ENCODE measurements around the gene ARL14EP. TPM values are rescaled to one million over a fixed set of nuclear protein-coding genes. Genes with fewer than 3 reads are reported as not detected.
A peak's percentile ranks its signal among the peaks of the same experiment; 100 is the strongest.

ARL14EP gene
- total and polyA plus RNA-seq, 9 donors: 26.5 to 40.3 (median 34.5) TPM

- Histone ChIP-seq H3K4me1 (ENCODE audit: control insufficient read depth, insufficient read depth, low read length) (no peaks in the 10 kb centered on the region), H3K27ac (ENCODE audit: low read length) (no peak overlapping the region), H3K36me3 (ENCODE audit: control insufficient read depth, insufficient read depth, low read length) (no peaks in the 10 kb centered on the region), H3K27me3 (ENCODE audit: control insufficient read depth, insufficient read depth, low read length) (no peaks in the 10 kb centered on the region), H3K4me3 (ENCODE audit: low read length) (no peak overlapping the region), H3K9me3 (replicated peaks; ENCODE audit: control insufficient read depth, low read depth, low read length) (no peaks in the 10 kb centered on the region)
- DNase-seq: no peak
These were observed 25.1 kb downstream of the ARL14EP start for GRCh38 chr11:30348035-30348434.

- Histone ChIP-seq H3K9me3 (replicated peaks; ENCODE audit: control insufficient read depth, low read depth, low read length) (no peaks in the 10 kb centered on the region), H3K36me3 (ENCODE audit: control insufficient read depth, insufficient read depth, low read length) (no peaks in the 10 kb centered on the region), H3K27ac (ENCODE audit: low read length) (no peak overlapping the region), H3K27me3 (ENCODE audit: control insufficient read depth, insufficient read depth, low read length) (no peaks in the 10 kb centered on the region), H3K4me3 (ENCODE audit: low read length) (no peak overlapping the region), H3K4me1 (ENCODE audit: control insufficient read depth, insufficient read depth, low read length) (no peaks in the 10 kb centered on the region)
- no peak for DNase-seq
- WGBS (ENCODE audit: insufficient coverage): 88% methylated on average over 2 of the region's 3 CpGs
These were observed 27.0 kb downstream of the ARL14EP start for GRCh38 chr11:30349885-30350284.

- Histone ChIP-seq H3K4me3 (ENCODE audit: low read length) (no peak overlapping the region), H3K27ac (ENCODE audit: low read length) (no peak overlapping the region), H3K36me3 (ENCODE audit: control insufficient read depth, insufficient read depth, low read length) (no peaks in the 10 kb centered on the region), H3K9me3 (replicated peaks; ENCODE audit: control insufficient read depth, low read depth, low read length) (no peaks in the 10 kb centered on the region), H3K27me3 (ENCODE audit: control insufficient read depth, insufficient read depth, low read length) (no peaks in the 10 kb centered on the region), H3K4me1 (ENCODE audit: control insufficient read depth, insufficient read depth, low read length) (no peaks in the 10 kb centered on the region)
- WGBS (ENCODE audit: insufficient coverage): 100% methylated on average over 1 of the region's 3 CpGs
- no peak for DNase-seq
These were observed 27.5 kb downstream of the ARL14EP start for GRCh38 chr11:30350384-30350783.

GRCh38 chr11:30351061-30351460 lies 28.2 kb downstream of the ARL14EP start:
- Histone ChIP-seq H3K27ac (ENCODE audit: low read length) (no peak overlapping the region), H3K4me3 (ENCODE audit: low read length) (no peak overlapping the region), H3K9me3 (replicated peaks; ENCODE audit: control insufficient read depth, low read depth, low read length) (no peaks in the 10 kb centered on the region), H3K4me1 (ENCODE audit: control insufficient read depth, insufficient read depth, low read length) (no peaks in the 10 kb centered on the region), H3K27me3 (ENCODE audit: control insufficient read depth, insufficient read depth, low read length) (no peaks in the 10 kb centered on the region), H3K36me3 (ENCODE audit: control insufficient read depth, insufficient read depth, low read length) (no peaks in the 10 kb centered on the region)
- 93% methylated on average over 4 of the region's 5 CpGs for WGBS (ENCODE audit: insufficient coverage)
- DNase-seq: no peak

GRCh38 chr11:30356391-30356790 lies 33.5 kb downstream of the ARL14EP start:
- Histone ChIP-seq H3K27ac (ENCODE audit: low read length) (no peak overlapping the region), H3K27me3 (ENCODE audit: control insufficient read depth, insufficient read depth, low read length) (no peaks in the 10 kb centered on the region), H3K9me3 (replicated peaks; ENCODE audit: control insufficient read depth, low read depth, low read length) (no peaks in the 10 kb centered on the region), H3K4me1 (ENCODE audit: control insufficient read depth, insufficient read depth, low read length) (no peaks in the 10 kb centered on the region), H3K4me3 (ENCODE audit: low read length) (no peak overlapping the region), H3K36me3 (ENCODE audit: control insufficient read depth, insufficient read depth, low read length) (no peaks in the 10 kb centered on the region)
- DNase-seq: no peak
- 90% methylated on average over 2 of the region's 4 CpGs for WGBS (ENCODE audit: insufficient coverage)

GRCh38 chr11:30357872-30358271 lies 35.0 kb downstream of the ARL14EP start:
- H3K4me3 ChIP-seq (ENCODE audit: low read length): no peak overlapping the region
- H3K36me3 ChIP-seq (ENCODE audit: control insufficient read depth, insufficient read depth, low read length): no peaks in the 10 kb centered on the region
- H3K27ac ChIP-seq (ENCODE audit: low read length): no peak overlapping the region
- no CpG with 5 or more reads among the region's 1 CpG for WGBS (ENCODE audit: insufficient coverage)
- no peaks in the 10 kb centered on the region for H3K27me3 ChIP-seq (ENCODE audit: control insufficient read depth, insufficient read depth, low read length)
- H3K4me1 ChIP-seq (ENCODE audit: control insufficient read depth, insufficient read depth, low read length): no peaks in the 10 kb centered on the region
- no peaks in the 10 kb centered on the region for H3K9me3 ChIP-seq (replicated peaks; ENCODE audit: control insufficient read depth, low read depth, low read length)
- no peak for DNase-seq

GRCh38 chr11:30358536-30358935 lies 35.6 kb downstream of the ARL14EP start:
- Histone ChIP-seq H3K9me3 (replicated peaks; ENCODE audit: control insufficient read depth, low read depth, low read length) (no peaks in the 10 kb centered on the region), H3K36me3 (ENCODE audit: control insufficient read depth, insufficient read depth, low read length) (no peaks in the 10 kb centered on the region), H3K4me1 (ENCODE audit: control insufficient read depth, insufficient read depth, low read length) (no peaks in the 10 kb centered on the region), H3K27ac (ENCODE audit: low read length) (no peak overlapping the region), H3K4me3 (ENCODE audit: low read length) (no peak overlapping the region), H3K27me3 (ENCODE audit: control insufficient read depth, insufficient read depth, low read length) (no peaks in the 10 kb centered on the region)
- DNase-seq: peak; percentile 14
- 74% methylated on average over 2 of the region's 2 CpGs for WGBS (ENCODE audit: insufficient coverage)

GRCh38 chr11:30360741-30361140 lies 37.8 kb downstream of the ARL14EP start:
- no peak for DNase-seq
- Histone ChIP-seq H3K27ac (ENCODE audit: low read length) (no peak overlapping the region), H3K4me1 (ENCODE audit: control insufficient read depth, insufficient read depth, low read length) (no peaks in the 10 kb centered on the region), H3K4me3 (ENCODE audit: low read length) (no peak overlapping the region), H3K36me3 (ENCODE audit: control insufficient read depth, insufficient read depth, low read length) (no peaks in the 10 kb centered on the region), H3K27me3 (ENCODE audit: control insufficient read depth, insufficient read depth, low read length) (no peaks in the 10 kb centered on the region), H3K9me3 (replicated peaks; ENCODE audit: control insufficient read depth, low read depth, low read length) (no peaks in the 10 kb centered on the region)

GRCh38 chr11:30364139-30364836 lies 41.4 kb downstream of the ARL14EP start:
- no peak overlapping the region for H3K4me3 ChIP-seq (ENCODE audit: low read length)
- no peak overlapping the region for H3K27ac ChIP-seq (ENCODE audit: low read length)
- 83% methylated on average over 1 of the region's 7 CpGs for WGBS (ENCODE audit: insufficient coverage)
- no peaks in the 10 kb centered on the region for H3K36me3 ChIP-seq (ENCODE audit: control insufficient read depth, insufficient read depth, low read length)
- no peak for DNase-seq
- H3K4me1 ChIP-seq (ENCODE audit: control insufficient read depth, insufficient read depth, low read length): no peaks in the 10 kb centered on the region
- H3K27me3 ChIP-seq (ENCODE audit: control insufficient read depth, insufficient read depth, low read length): no peaks in the 10 kb centered on the region
- H3K9me3 ChIP-seq (replicated peaks; ENCODE audit: control insufficient read depth, low read depth, low read length): no peaks in the 10 kb centered on the region

- Histone ChIP-seq H3K36me3 (ENCODE audit: control insufficient read depth, insufficient read depth, low read length) (no peaks in the 10 kb centered on the region), H3K9me3 (replicated peaks; ENCODE audit: control insufficient read depth, low read depth, low read length) (no peaks in the 10 kb centered on the region), H3K27me3 (ENCODE audit: control insufficient read depth, insufficient read depth, low read length) (no peaks in the 10 kb centered on the region), H3K4me1 (ENCODE audit: control insufficient read depth, insufficient read depth, low read length) (no peaks in the 10 kb centered on the region), H3K27ac (ENCODE audit: low read length) (no peak overlapping the region), H3K4me3 (ENCODE audit: low read length) (no peak overlapping the region)
- no CpG with 5 or more reads among the region's 9 CpGs for WGBS (ENCODE audit: insufficient coverage)
- DNase-seq: no peak
These were observed 42.1 kb downstream of the ARL14EP start for GRCh38 chr11:30364837-30365482.
